AG04450 (cell line): ENCODE results near the gene EPSTI1. TPM values are rescaled to one million over a fixed set of nuclear protein-coding genes. Genes with fewer than 3 reads are reported as not detected.

ENCODE experiments used
- CTCF ChIA-PET: fragments of 300-600, 350-600 bp; formaldehyde crosslinking; extraction: SDS; loops from one replicate; lab custom pipeline; 2022; ENCODE audit warnings: antibody characterized with exemption, inconsistent platforms; lab: Charles Lee
- POLR2A ChIA-PET: fragments of 350-600 bp; formaldehyde crosslinking; extraction: SDS; loops from one replicate; lab custom pipeline; 2021; ENCODE audit warnings: antibody characterized with exemption, inconsistent platforms; lab: Yijun Ruan, JAX
- DNase-seq: peaks from one replicate; pipeline ENCODE4 v3.0.0-alpha.2; 2011; ENCODE audit warnings: low read depth, low spot score
- H3K27ac ChIP-seq: one replicate; pipeline ENCODE4 v1.5.1; 2012; ENCODE audit warnings: low read depth, low read length, control low read depth
- H3K27me3 ChIP-seq: one replicate; pipeline ENCODE4 v1.6.0; 2012; ENCODE audit warnings: low read length; ENCODE audit not compliant: control insufficient read depth, insufficient read depth
- H3K4me3 ChIP-seq: 2 replicates; pipeline ENCODE4 v1.5.1; 2011; ENCODE audit warnings: mild to moderate bottlenecking, low read depth, low read length, control low read depth
- H3K9me3 ChIP-seq: 2 replicates; pipeline ENCODE4 v1.5.1; 2012; ENCODE audit warnings: low read length; ENCODE audit not compliant: control insufficient read depth, insufficient read depth
- CTCF ChIP-seq: IDR thresholded peaks from 2 replicates; pipeline ENCODE4 v1.5.1; 2011; ENCODE audit warnings: low read depth, low read length, control low read depth, inconsistent platforms
- polyA plus RNA-seq: library from polyadenylated mRNA; depleted of rRNA; stranded (reverse); fragments of >200 nt; gene quantifications from 2 replicates; pipeline ENCODE4 v1.2.3, GENCODE V29; 2011

EPSTI1 gene
- polyA plus RNA-seq, 1 experiment, result 6.0 TPM

GRCh38 chr13:43036351-43037250, 44.6 kb upstream of the EPSTI1 start:
- Histone ChIP-seq H3K27me3 (no peaks in the 10 kb centered on the region), H3K27ac (peak overlapping the region; percentile 11), H3K9me3 (no peaks in the 10 kb centered on the region; the same call in 1 of the 2 replicates), H3K4me3 (no peak overlapping the region)
- TF ChIP-seq CTCF, result no peak
- ChIA-PET CTCF (interaction anchor here (0.6 to 1.4 kb wide), 3 partner anchors 67 to 427 kb away, joined by 3 to 6 read pairs (median 4); no protein-coding TSS in a partner anchor), POLR2A (no interaction called here)
- no peak for DNase-seq

GRCh38 chr13:43033038-43033437, 41.0 kb upstream of the EPSTI1 start:
- DNase-seq, result no peak
- Histone ChIP-seq H3K27ac (no peak overlapping the region), H3K9me3 (no peaks in the 10 kb centered on the region; the same call in 1 of the 2 replicates), H3K27me3 (no peaks in the 10 kb centered on the region), H3K4me3 (no peak overlapping the region)
- ChIA-PET CTCF (no interaction called here), POLR2A (no interaction called here)
- no peak for TF ChIP-seq CTCF

- Histone ChIP-seq H3K9me3 (no peaks in the 10 kb centered on the region; the same call in 1 of the 2 replicates), H3K4me3 (no peak overlapping the region), H3K27ac (no peak overlapping the region), H3K27me3 (no peaks in the 10 kb centered on the region)
- POLR2A ChIA-PET, result no interaction called here
- no peak for TF ChIP-seq CTCF
- CTCF ChIA-PET, result no interaction called here
- DNase-seq, result no peak
Observed at GRCh38 chr13:43031881-43032280, 39.8 kb upstream of the EPSTI1 start.

- Histone ChIP-seq H3K4me3 (no peak overlapping the region), H3K27me3 (no peaks in the 10 kb centered on the region), H3K27ac (no peak overlapping the region), H3K9me3 (no peaks in the 10 kb centered on the region)
- no peak for DNase-seq
- TF ChIP-seq CTCF, result no peak
- ChIA-PET CTCF (no interaction called here), POLR2A (no interaction called here)
Observed at GRCh38 chr13:43030548-43030947, 38.5 kb upstream of the EPSTI1 start.

GRCh38 chr13:43026262-43026661, 34.2 kb upstream of the EPSTI1 start:
- no peak for DNase-seq
- TF ChIP-seq CTCF, result no peak
- ChIA-PET POLR2A (no interaction called here), CTCF (interaction anchor here (0.9 to 1.2 kb wide), 2 partner anchors 57 to 431 kb away, joined by 3 read pairs; no protein-coding TSS in a partner anchor)
- no peak overlapping the region for H3K4me3 ChIP-seq
- H3K27me3 ChIP-seq, result no peaks in the 10 kb centered on the region
- H3K9me3 ChIP-seq, result 0 out of 2 replicates have a peak, but pooled peaks cover 2% of the 10 kb centered on the region
- H3K27ac ChIP-seq, result no peak overlapping the region
